ENCODE measurements around the gene ZNF862. TPM values are rescaled to one million over a fixed set of nuclear protein-coding genes. Genes with fewer than 3 reads are reported as not detected.
A peak's percentile ranks its signal among the peaks of the same experiment; 100 is the strongest.

ZNF862 gene
- total and polyA plus RNA-seq, 2 of the 8 experiments (the other 6 are each of a cell fraction or from before 2014, with no cell fraction given) = 1.8 to 3.9 TPM

DNA sequence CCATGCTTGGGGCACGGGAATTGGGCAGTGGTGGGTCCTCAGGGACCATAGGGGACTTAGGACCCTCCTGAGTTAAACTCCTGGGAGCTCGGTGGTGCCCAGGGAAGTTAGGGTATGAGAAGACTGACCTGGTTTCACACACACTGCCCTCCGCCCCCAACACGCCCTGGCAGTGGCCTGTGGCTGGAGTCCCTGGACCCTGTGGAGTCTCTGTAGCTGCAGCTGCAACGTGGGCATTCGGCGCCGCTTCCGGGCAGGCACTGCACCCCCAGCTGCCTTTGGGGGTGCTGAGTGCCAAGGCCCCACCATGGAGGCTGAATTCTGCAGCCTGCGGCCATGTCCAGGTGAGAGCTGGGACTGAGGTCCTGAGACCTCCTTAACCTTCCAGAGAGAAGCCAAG lies 29.9 kb upstream of the ZNF862 start:
- Histone ChIP-seq H3K23me2 (ENCODE audit: low read depth, low read length) (no peaks in the 10 kb centered on the region; the same call in 1 of the 2 replicates), H3K56ac (replicated peaks; ENCODE audit: insufficient read length, low read depth, low read length) (no peak overlapping the region)
- POLR2A ChIA-PET (ENCODE audit: partially characterized antibody) = interaction anchor here (1.3 kb wide), 1 partner anchor 14 kb away, joined by 3 read pairs; no protein-coding TSS in a partner anchor

More for the DNA sequence above, 29.9 kb upstream of the ZNF862 start:
- H3K23ac ChIP-seq (ENCODE audit: insufficient read length) = no peak overlapping the region
- H2BK5ac ChIP-seq (ENCODE audit: low read depth, low read length) = no peak overlapping the region
- H3K36me3 ChIP-seq (ENCODE audit: control insufficient read depth in 2 of 4, insufficient read depth in 4 of 4, low read length in 3 of 4) = no peaks in the 10 kb centered on the region
- no peak overlapping the region for H4K5ac ChIP-seq (ENCODE audit: insufficient read length, low read depth, low read length)
- H2BK20ac ChIP-seq (ENCODE audit: low read length) = no peak overlapping the region
- H3K4me2 ChIP-seq (ENCODE audit: insufficient read depth in 1 of 2, low read depth in 2 of 2, low read length in 2 of 2) = no peak overlapping the region
- TF ChIP-seq, protein P1, sequence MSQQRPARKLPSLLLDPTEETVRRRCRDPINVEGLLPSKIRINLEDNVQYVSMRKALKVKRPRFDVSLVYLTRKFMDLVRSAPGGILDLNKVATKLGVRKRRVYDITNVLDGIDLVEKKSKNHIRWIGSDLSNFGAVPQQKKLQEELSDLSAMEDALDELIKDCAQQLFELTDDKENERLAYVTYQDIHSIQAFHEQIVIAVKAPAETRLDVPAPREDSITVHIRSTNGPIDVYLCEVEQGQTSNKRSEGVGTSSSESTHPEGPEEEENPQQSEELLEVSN (IDR thresholded peaks at IDR 0.05) = no peak
- TF ChIP-seq CTBP2 (IDR thresholded peaks at IDR 0.05; ENCODE audit: borderline replicate concordance, insufficient read depth, insufficient read length, low read length) = no peak
- no peak for DNase-seq (ENCODE audit: low read depth in 1 of 2, low spot score in 2 of 2)
- H3K9me3 ChIP-seq (ENCODE audit: insufficient read depth in 2 of 2, low read depth in 1 of 2, low read length in 1 of 2) = no peaks in the 10 kb centered on the region
- H3K79me2 ChIP-seq (ENCODE audit: control insufficient read depth in 1 of 2, insufficient read depth in 2 of 2, low read length in 2 of 2) = no peaks in the 10 kb centered on the region
- CTCF ChIA-PET (ENCODE audit: partially characterized antibody) = interaction anchor here (0.9 to 10.3 kb wide), 15 partner anchors 8 to 104 kb away, joined by 3 to 209 read pairs (median 13); no protein-coding TSS in a partner anchor
- H3K4me1 ChIP-seq (replicated peaks in 1 of 4; ENCODE audit: control insufficient read depth in 3 of 4, insufficient read depth in 4 of 4, low read length in 3 of 4) = peaks cover 0 to 3% (median 1%) of the 10 kb centered on the region in 4 experiments; a peak in 6 of 7 replicates
- H2BK120ac ChIP-seq (replicated peaks; ENCODE audit: low read depth, low read length) = no peak overlapping the region
- no peak overlapping the region for H2BK15ac ChIP-seq (ENCODE audit: low read length)
- peak overlapping the region; percentile 78; the same call in 1 of the 2 replicates for H4K8ac ChIP-seq (ENCODE audit: extremely low read depth, insufficient read depth, low read length)
- H3K4me3 ChIP-seq (ENCODE audit: extremely low read depth in 1 of 4, insufficient read depth in 2 of 4, low read depth in 3 of 4, low read length in 4 of 4) = no peak overlapping the region
- H3K18ac ChIP-seq (ENCODE audit: extremely low read depth, low read length) = no peak overlapping the region
- peaks cover 0 to 1% of the 10 kb centered on the region in 2 experiments for H4K20me1 ChIP-seq (replicated peaks in 1 of 2; ENCODE audit: control insufficient read depth in 1 of 2, insufficient read depth in 2 of 2, low read length in 2 of 2)
- H4K91ac ChIP-seq (replicated peaks; ENCODE audit: insufficient read length, low read length) = no peak overlapping the region
- no peak overlapping the region for H2AK5ac ChIP-seq (ENCODE audit: low read depth, low read length)
- H3K4ac ChIP-seq (replicated peaks; ENCODE audit: insufficient read length, low read depth, low read length) = no peak overlapping the region
- no peak overlapping the region for H3K27ac ChIP-seq (ENCODE audit: low read depth, low read length)
- no peak overlapping the region for H2AFZ ChIP-seq (ENCODE audit: low read length)
- no peak overlapping the region for H3K14ac ChIP-seq (ENCODE audit: insufficient read length)
- no peak overlapping the region for H2BK12ac ChIP-seq (ENCODE audit: low read depth, low read length)
- H3K9ac ChIP-seq (replicated peaks in 1 of 4; ENCODE audit: extremely low read depth in 1 of 4, low read depth in 3 of 4, low read length in 3 of 4) = no peak overlapping the region
- no peak for FAIRE-seq
- WGBS, 2 experiments (ENCODE audit: extremely low coverage in 1 of 2, insufficient coverage in 1 of 2, insufficient read length in 1 of 2, insufficient replicate concordance in 2 of 2, low coverage in 1 of 2, low lambda C conversion rate in 2 of 2, missing lambda C conversion rate in 1 of 2) = 92% methylated on average over 10 of the region's 10 CpGs; no CpG with 5 or more reads in 1 of the 2 experiments
- H3K27me3 ChIP-seq (replicated peaks in 1 of 4; ENCODE audit: control insufficient read depth in 3 of 4, extremely low read depth in 1 of 4, insufficient read depth in 3 of 4, low read length in 3 of 4) = no peaks in the 10 kb centered on the region
- no peaks in the 10 kb centered on the region for H3K79me1 ChIP-seq (ENCODE audit: low read depth, low read length)
